Mammary epithelial cell (primary cell): ENCODE measurements around the gene CCDC186.

Experiments used
- CTCF ChIP-seq, 2 donors: IDR thresholded peaks in 1 of 2; conservative IDR thresholded peaks in 1 of 2; 2 replicates each; pipeline ENCODE4 v1.5.1; 2011 to 2012; ENCODE audit warnings: inconsistent platforms in 2 of 2, low read length in 2 of 2, mild to moderate bottlenecking in 2 of 2, control low read depth in 1 of 2, low read depth in 1 of 2; ENCODE audit not compliant: insufficient read depth in 1 of 2; ENCODE audit errors: extremely low read depth in 1 of 2
- EZH2 ChIP-seq: IDR thresholded peaks from 2 replicates; pipeline ENCODE4 v1.6.1; 2012; ENCODE audit warnings: low read length, inconsistent platforms, borderline replicate concordance

GRCh38 chr10:114172216-114172615 is 1.8 kb downstream of the CCDC186 start:
- TF ChIP-seq EZH2 (no peak), CTCF (conservative IDR thresholded peaks at IDR 0.05 in 1 of 2, IDR thresholded peaks at IDR 0.05 in 1 of 2; ENCODE audit: extremely low read depth in 1 of 2, insufficient read depth in 1 of 2, low read depth in 1 of 2, low read length in 2 of 2) (no peak)
